Measurements from ENCODE around the gene ZNF10. TPM values are rescaled to one million over a fixed set of nuclear protein-coding genes. Genes with fewer than 3 reads are reported as not detected.
A peak's percentile ranks its signal among the peaks of the same experiment; 100 is the strongest.

The ZNF10 gene
- total RNA-seq, 5 donors from 2014 or later (not counting 1 experiment from before 2014, with no cell fraction given) = 11.7 to 46.6 (median 15.6) TPM

DNA sequence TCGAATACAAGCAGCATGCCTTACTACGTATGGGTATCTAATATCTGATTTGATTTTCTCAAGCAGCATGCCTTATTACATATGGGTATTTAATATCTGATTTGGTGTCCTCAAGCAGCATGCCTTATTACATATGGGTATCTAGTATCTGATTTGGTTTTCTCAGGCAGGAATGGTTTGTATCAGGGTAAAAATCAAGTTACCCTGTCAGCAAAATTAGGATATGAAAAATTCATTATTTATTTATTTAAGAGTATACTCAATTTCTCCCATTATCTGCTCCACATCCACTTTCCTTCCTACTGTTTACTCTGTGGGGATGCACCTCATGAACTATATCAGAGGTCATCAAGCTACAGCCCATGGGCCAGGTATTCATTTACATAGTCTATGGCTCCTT is 22.3 kb upstream of the ZNF10 start:
- Histone ChIP-seq H3K4me1 (ENCODE audit: control insufficient read depth in 1 of 2, extremely low read depth in 1 of 2, insufficient read depth in 2 of 2, low read length in 2 of 2) (no peaks in the 10 kb centered on the region), H3K27ac (ENCODE audit: low read length) (no peak overlapping the region), H3K36me3 (ENCODE audit: control insufficient read depth in 2 of 2, extremely low read depth in 1 of 2, insufficient read depth in 1 of 2, low read length in 1 of 2) (peaks cover 9 to 22% of the 10 kb centered on the region in 2 donors), H3K27me3 (replicated peaks in 1 of 2; ENCODE audit: control insufficient read depth in 2 of 2, extremely low read depth in 1 of 2, insufficient read depth in 2 of 2, low read length in 1 of 2) (no peaks in the 10 kb centered on the region), H3K9me3 (peaks cover 48% of the 10 kb centered on the region), H3K4me3 (ENCODE audit: control insufficient read depth in 1 of 2, extremely low read depth in 1 of 2, low read length in 1 of 2) (no peak overlapping the region)
- Mint-ChIP-seq H3K9me3 (peaks cover 7 to 69% (median 51%) of the 10 kb centered on the region in 3 donors), H3K4me3 (no peak overlapping the region), H3K27me3 (no peaks in the 10 kb centered on the region), H3K36me3 (peaks cover 74% of the 10 kb centered on the region), H3K4me1 (no peaks in the 10 kb centered on the region), H3K27ac (no peak overlapping the region)
- DNase-seq (no peak), ATAC-seq (replicated peaks in 1 of 4) (no peak)
- no CpG with 5 or more reads among the region's 2 CpGs for WGBS (ENCODE audit: insufficient coverage)
- CTCF ChIA-PET = no interaction called here
- POLR2A ChIA-PET = no interaction called here

DNA sequence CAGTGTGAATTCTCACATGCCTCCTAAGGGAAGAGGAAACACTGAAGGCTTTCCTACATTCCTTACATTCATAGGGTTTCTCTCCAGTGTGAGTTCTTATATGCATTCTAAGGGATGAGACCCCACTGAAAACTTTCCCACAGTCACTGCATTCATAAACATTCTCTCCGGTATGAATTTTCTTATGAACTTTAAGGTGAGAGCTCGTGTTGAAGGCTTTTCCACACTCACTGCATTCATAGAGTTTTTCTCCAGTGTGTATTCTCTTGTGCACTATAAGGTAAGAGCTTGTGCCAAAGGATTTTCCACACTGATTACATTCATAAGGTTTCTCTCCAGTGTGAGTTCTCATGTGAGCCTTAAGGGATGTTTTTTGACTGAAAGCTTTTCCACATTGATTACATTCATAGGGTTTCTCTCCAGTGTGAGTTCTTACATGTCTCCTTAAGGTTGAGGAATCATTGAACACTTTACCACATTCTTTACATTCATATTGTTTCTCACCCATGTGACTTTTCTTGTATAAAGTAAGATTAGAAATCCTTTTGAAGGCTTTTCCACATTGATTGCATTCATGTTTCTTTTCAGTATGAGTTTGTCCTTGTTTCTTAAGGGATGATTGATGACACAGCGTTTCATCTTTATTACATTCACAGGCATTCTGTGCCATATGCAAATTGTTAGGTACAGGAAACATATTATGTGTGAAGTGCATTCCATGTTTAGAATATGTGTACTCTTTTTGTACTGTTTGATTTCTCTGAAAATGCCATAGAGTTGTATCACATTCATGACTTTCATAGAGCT is 9.8 kb upstream of the ZNF10 start:
- peaks cover 52% of the 10 kb centered on the region for H3K9me3 ChIP-seq
- H3K27ac ChIP-seq (ENCODE audit: low read length) = no peak overlapping the region
- WGBS (ENCODE audit: insufficient coverage) = no CpG with 5 or more reads among the region's 3 CpGs
- Mint-ChIP-seq H3K27ac (no peak overlapping the region), H3K4me3 (no peak overlapping the region), H3K4me1 (peaks cover 0 to 4% (median 0%) of the 10 kb centered on the region in 3 donors), H3K27me3 (no peaks in the 10 kb centered on the region), H3K9me3 (peaks cover 39 to 67% (median 54%) of the 10 kb centered on the region in 3 donors), H3K36me3 (peaks cover 74% of the 10 kb centered on the region)
- ATAC-seq (replicated peaks in 1 of 4) = no peak
- DNase-seq = no peak
- CTCF ChIA-PET = interaction anchor here in 1 of 2 donors (1.1 kb wide), 1 partner anchor 11 kb away, joined by 3 read pairs; no protein-coding TSS in a partner anchor
- peaks cover 7 to 18% of the 10 kb centered on the region in 2 donors for H3K36me3 ChIP-seq (ENCODE audit: control insufficient read depth in 2 of 2, extremely low read depth in 1 of 2, insufficient read depth in 1 of 2, low read length in 1 of 2)
- no peaks in the 10 kb centered on the region for H3K4me1 ChIP-seq (ENCODE audit: control insufficient read depth in 1 of 2, extremely low read depth in 1 of 2, insufficient read depth in 2 of 2, low read length in 2 of 2)
- POLR2A ChIA-PET = interaction anchor here in 1 of 2 donors (0.6 kb wide), 1 partner anchor 70 kb away, joined by 3 read pairs; no protein-coding TSS in a partner anchor
- H3K27me3 ChIP-seq (replicated peaks in 1 of 2; ENCODE audit: control insufficient read depth in 2 of 2, extremely low read depth in 1 of 2, insufficient read depth in 2 of 2, low read length in 1 of 2) = no peaks in the 10 kb centered on the region
- H3K4me3 ChIP-seq (ENCODE audit: control insufficient read depth in 1 of 2, extremely low read depth in 1 of 2, low read length in 1 of 2) = no peak overlapping the region

DNA sequence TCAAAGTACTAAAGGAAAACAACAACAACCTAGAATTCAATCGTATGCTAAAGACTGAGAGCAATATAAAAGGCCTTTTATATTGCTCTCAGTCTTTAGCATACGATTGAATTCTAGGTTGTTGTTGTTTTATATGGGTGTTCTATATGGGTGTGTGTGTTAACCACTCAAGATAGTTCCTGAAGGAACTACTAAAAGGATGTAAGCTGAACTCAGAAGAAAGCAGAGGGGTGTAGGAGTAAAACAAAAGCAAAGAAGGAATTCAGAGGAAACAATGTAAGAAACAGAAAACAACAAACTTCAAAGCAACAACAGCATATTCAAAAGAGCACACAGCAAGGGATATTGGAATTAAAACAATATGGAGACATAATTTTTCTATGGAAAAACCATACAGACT is 5.8 kb upstream of the ZNF10 start:
- ChIA-PET CTCF (no interaction called here), POLR2A (no interaction called here)
- H3K27me3 ChIP-seq (replicated peaks in 1 of 2; ENCODE audit: control insufficient read depth in 2 of 2, extremely low read depth in 1 of 2, insufficient read depth in 2 of 2, low read length in 1 of 2) = no peaks in the 10 kb centered on the region
- Mint-ChIP-seq H3K4me3 (peak overlapping the region in 1 of 3 donors; percentile 18), H3K36me3 (peaks cover 69% of the 10 kb centered on the region), H3K27me3 (no peaks in the 10 kb centered on the region), H3K4me1 (peaks cover 4 to 10% (median 8%) of the 10 kb centered on the region in 3 donors), H3K9me3 (peaks cover 23 to 52% (median 37%) of the 10 kb centered on the region in 3 donors), H3K27ac (no peak overlapping the region)
- no peak overlapping the region for H3K4me3 ChIP-seq (ENCODE audit: control insufficient read depth in 1 of 2, extremely low read depth in 1 of 2, low read length in 1 of 2)
- DNase-seq (no peak), ATAC-seq (replicated peaks in 1 of 4) (no peak)
- H3K9me3 ChIP-seq = peaks cover 36% of the 10 kb centered on the region
- WGBS (ENCODE audit: insufficient coverage) = 100% methylated on average over 1 of the region's 2 CpGs
- peaks cover 5 to 20% of the 10 kb centered on the region in 2 donors for H3K36me3 ChIP-seq (ENCODE audit: control insufficient read depth in 2 of 2, extremely low read depth in 1 of 2, insufficient read depth in 1 of 2, low read length in 1 of 2)
- H3K4me1 ChIP-seq (ENCODE audit: control insufficient read depth in 1 of 2, extremely low read depth in 1 of 2, insufficient read depth in 2 of 2, low read length in 2 of 2) = peaks cover 0 to 6% of the 10 kb centered on the region in 2 experiments
- H3K27ac ChIP-seq (ENCODE audit: low read length) = no peak overlapping the region

DNA sequence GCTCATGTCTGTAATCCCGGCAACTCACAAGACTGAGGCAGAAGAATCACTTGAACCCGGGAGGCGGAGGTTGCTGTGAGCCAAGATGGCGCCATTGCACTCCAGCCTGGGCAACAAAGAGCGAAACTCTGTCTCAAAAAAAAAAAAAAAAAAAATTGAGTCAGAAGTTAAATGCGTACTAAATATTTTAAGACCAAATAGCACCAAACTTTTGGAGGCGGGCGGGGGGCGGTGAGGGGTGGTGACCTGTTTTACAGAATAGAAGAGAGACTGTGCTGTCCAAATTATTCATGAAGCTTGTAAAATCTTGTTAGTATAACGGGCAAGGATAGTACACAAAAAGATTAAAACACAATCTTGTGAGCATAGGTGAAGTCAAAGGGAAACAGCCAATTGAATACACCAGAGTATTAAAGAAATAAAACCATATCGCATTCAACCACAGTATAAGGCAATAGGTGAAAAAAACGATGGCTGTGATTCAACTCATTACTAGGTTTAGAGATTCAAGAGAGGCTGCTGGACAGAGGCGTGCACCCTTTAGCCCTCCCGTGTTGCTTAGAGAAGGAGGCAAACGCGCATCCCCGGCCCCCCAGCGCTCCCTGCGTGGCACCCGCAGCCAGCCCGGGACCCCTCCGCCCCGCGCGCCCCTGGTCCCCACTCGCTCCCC is 924 bp upstream of the ZNF10 start:
- CTCF ChIA-PET = interaction anchor here in 1 of 2 donors (0.7 to 1.1 kb wide), 2 partner anchors 52 to 92 kb away, joined by 3 to 5 read pairs; partner anchors contain the start of gene ZNF268
- H3K9me3 Mint-ChIP-seq = peaks cover 19 to 46% (median 24%) of the 10 kb centered on the region in 3 donors
- peaks cover 17% of the 10 kb centered on the region for H3K9me3 ChIP-seq
- H3K36me3 ChIP-seq (ENCODE audit: control insufficient read depth in 2 of 2, extremely low read depth in 1 of 2, insufficient read depth in 1 of 2, low read length in 1 of 2) = peaks cover 0 to 6% of the 10 kb centered on the region in 2 donors
- no peaks in the 10 kb centered on the region for H3K27me3 ChIP-seq (replicated peaks in 1 of 2; ENCODE audit: control insufficient read depth in 2 of 2, extremely low read depth in 1 of 2, insufficient read depth in 2 of 2, low read length in 1 of 2)
- H3K27ac Mint-ChIP-seq = peak overlapping the region; percentile 63 to 97
- no peaks in the 10 kb centered on the region for H3K27me3 Mint-ChIP-seq
- 22% methylated on average over 19 of the region's 26 CpGs for WGBS (ENCODE audit: insufficient coverage)
- DNase-seq (peak in 2 of 35 experiments; percentile 4 to 9), ATAC-seq (replicated peaks in 1 of 4) (peak in 2 of 4 experiments; percentile 2 to 6)
- peaks cover 19 to 29% (median 26%) of the 10 kb centered on the region in 3 donors for H3K4me1 Mint-ChIP-seq
- peaks cover 69% of the 10 kb centered on the region for H3K36me3 Mint-ChIP-seq
- H3K4me3 Mint-ChIP-seq = peak overlapping the region; percentile 92 to 97 (median 92)
- POLR2A ChIA-PET = interaction anchor here in 1 of 2 donors (0.6 to 2.9 kb wide), 2 partner anchors 49 to 85 kb away, joined by 3 to 16 read pairs; no protein-coding TSS in a partner anchor
- peaks cover 5 to 16% of the 10 kb centered on the region in 2 experiments for H3K4me1 ChIP-seq (ENCODE audit: control insufficient read depth in 1 of 2, extremely low read depth in 1 of 2, insufficient read depth in 2 of 2, low read length in 2 of 2)
- H3K27ac ChIP-seq (ENCODE audit: low read length) = peak overlapping the region; percentile 97
- peak overlapping the region; percentile 80 to 85 for H3K4me3 ChIP-seq (ENCODE audit: control insufficient read depth in 1 of 2, extremely low read depth in 1 of 2, low read length in 1 of 2)

DNA sequence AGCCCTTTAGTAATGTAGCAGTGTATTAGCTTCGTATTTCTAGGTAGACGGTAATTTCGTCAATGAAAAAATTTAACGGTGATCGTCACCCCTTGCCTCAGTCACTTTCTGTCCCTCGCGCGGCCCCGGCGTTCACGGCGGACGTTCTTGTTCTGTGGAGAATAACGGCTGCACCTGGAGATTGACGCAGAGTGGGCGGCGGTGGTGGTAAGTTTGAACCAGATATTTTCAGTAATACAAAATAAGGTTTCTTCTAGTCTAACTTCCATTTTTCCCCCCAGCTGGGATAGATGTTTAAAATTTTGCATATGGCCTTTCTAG is 341 bp downstream of the ZNF10 start:
- peak overlapping the region; percentile 80 to 85 for H3K4me3 ChIP-seq (ENCODE audit: control insufficient read depth in 1 of 2, extremely low read depth in 1 of 2, low read length in 1 of 2)
- H3K4me3 Mint-ChIP-seq = peak overlapping the region; percentile 92 to 97 (median 92)
- peaks cover 25 to 48% (median 28%) of the 10 kb centered on the region in 3 donors for H3K9me3 Mint-ChIP-seq
- ATAC-seq (replicated peaks in 1 of 4) (peak in 3 of 4 experiments; percentile 1 to 35 (median 2)), DNase-seq (peak in 24 of 35 experiments; percentile 32 to 72 (median 58))
- ChIA-PET CTCF (interaction anchor here (0.6 to 1.9 kb wide), 3 partner anchors 49 to 174 kb away, joined by 3 to 5 read pairs (median 3); partner anchors contain the start of gene ZNF268 (in 1 of the 2)), POLR2A (interaction anchor here in 1 of 2 donors (0.6 to 2.9 kb wide), 5 partner anchors 9 to 218 kb away, joined by 3 to 16 read pairs (median 5); partner anchors contain the start of genes ZNF140 and ZNF26)
- H3K4me1 Mint-ChIP-seq = peaks cover 19 to 29% (median 22%) of the 10 kb centered on the region in 3 donors
- no peaks in the 10 kb centered on the region for H3K27me3 Mint-ChIP-seq
- peak overlapping the region; percentile 97 to 98 for H3K27ac Mint-ChIP-seq
- no peaks in the 10 kb centered on the region for H3K27me3 ChIP-seq (replicated peaks in 1 of 2; ENCODE audit: control insufficient read depth in 2 of 2, extremely low read depth in 1 of 2, insufficient read depth in 2 of 2, low read length in 1 of 2)
- H3K9me3 ChIP-seq = peaks cover 18% of the 10 kb centered on the region
- H3K4me1 ChIP-seq (ENCODE audit: control insufficient read depth in 1 of 2, extremely low read depth in 1 of 2, insufficient read depth in 2 of 2, low read length in 2 of 2) = peaks cover 5 to 16% of the 10 kb centered on the region in 2 experiments
- H3K36me3 ChIP-seq (ENCODE audit: control insufficient read depth in 2 of 2, extremely low read depth in 1 of 2, insufficient read depth in 1 of 2, low read length in 1 of 2) = peaks cover 5 to 11% of the 10 kb centered on the region in 2 donors
- peaks cover 69% of the 10 kb centered on the region for H3K36me3 Mint-ChIP-seq
- WGBS (ENCODE audit: insufficient coverage) = 0% methylated on average over 5 of the region's 17 CpGs
- peak overlapping the region; percentile 97 for H3K27ac ChIP-seq (ENCODE audit: low read length)

DNA sequence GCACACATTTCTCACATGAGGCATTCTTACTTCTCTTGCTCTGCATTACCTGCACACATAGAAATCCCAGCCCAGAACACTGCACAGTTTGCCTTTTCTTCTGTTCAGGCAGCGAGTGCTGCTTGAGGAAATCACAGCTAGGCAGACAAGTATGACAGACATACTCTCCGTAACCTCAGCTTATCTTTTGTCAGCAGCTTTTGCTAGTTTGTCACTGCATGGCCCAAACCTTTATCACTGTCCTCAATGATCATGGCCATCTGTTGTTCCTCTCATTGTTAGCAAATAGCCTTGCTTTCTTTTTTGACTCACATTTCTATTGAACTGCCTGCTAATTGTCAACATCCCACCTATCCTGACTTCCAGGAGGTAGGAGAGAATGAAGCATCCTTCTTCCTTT is 5.3 kb downstream of the ZNF10 start:
- Histone ChIP-seq H3K27ac (ENCODE audit: low read length) (no peak overlapping the region), H3K36me3 (ENCODE audit: control insufficient read depth in 2 of 2, extremely low read depth in 1 of 2, insufficient read depth in 1 of 2, low read length in 1 of 2) (peaks cover 18 to 28% of the 10 kb centered on the region in 2 donors), H3K4me1 (ENCODE audit: control insufficient read depth in 1 of 2, extremely low read depth in 1 of 2, insufficient read depth in 2 of 2, low read length in 2 of 2) (peaks cover 3 to 4% of the 10 kb centered on the region in 2 experiments), H3K9me3 (peaks cover 43% of the 10 kb centered on the region), H3K4me3 (ENCODE audit: control insufficient read depth in 1 of 2, extremely low read depth in 1 of 2, low read length in 1 of 2) (no peak overlapping the region), H3K27me3 (replicated peaks in 1 of 2; ENCODE audit: control insufficient read depth in 2 of 2, extremely low read depth in 1 of 2, insufficient read depth in 2 of 2, low read length in 1 of 2) (no peaks in the 10 kb centered on the region)
- ATAC-seq (replicated peaks in 1 of 4) = no peak
- Mint-ChIP-seq H3K36me3 (peaks cover 85% of the 10 kb centered on the region), H3K4me1 (peaks cover 10 to 14% (median 12%) of the 10 kb centered on the region in 3 donors), H3K4me3 (no peak overlapping the region), H3K27me3 (no peaks in the 10 kb centered on the region), H3K27ac (no peak overlapping the region), H3K9me3 (peaks cover 44 to 75% (median 56%) of the 10 kb centered on the region in 3 donors)
- ChIA-PET POLR2A (no interaction called here), CTCF (no interaction called here)
- DNase-seq = no peak
- WGBS (ENCODE audit: insufficient coverage) = 100% methylated on average over 1 of the region's 2 CpGs
